Choroid plexus epithelial cell (primary cell): ENCODE measurements around the gene AQP6.

Source experiments
- DNase-seq: peaks from one replicate; pipeline ENCODE4 v3.0.0-alpha.2; 2010; ENCODE audit warnings: low read depth
- H3K4me3 ChIP-seq: 2 replicates; pipeline ENCODE4 v1.5.1; 2011; ENCODE audit warnings: low read depth, mild to moderate bottlenecking, control low read depth, low read length, moderate library complexity
- CTCF ChIP-seq: conservative IDR thresholded peaks from 2 replicates; pipeline ENCODE4 v1.5.1; 2011; ENCODE audit warnings: low read depth, mild to moderate bottlenecking, control low read depth, inconsistent platforms, low read length, moderate library complexity

AQP6 gene

GRCh38 chr12:49929581-49929980, 43.2 kb upstream of the AQP6 start:
- DNase-seq = no peak
- H3K4me3 ChIP-seq = no peak overlapping the region
- no peak for TF ChIP-seq CTCF

DNA sequence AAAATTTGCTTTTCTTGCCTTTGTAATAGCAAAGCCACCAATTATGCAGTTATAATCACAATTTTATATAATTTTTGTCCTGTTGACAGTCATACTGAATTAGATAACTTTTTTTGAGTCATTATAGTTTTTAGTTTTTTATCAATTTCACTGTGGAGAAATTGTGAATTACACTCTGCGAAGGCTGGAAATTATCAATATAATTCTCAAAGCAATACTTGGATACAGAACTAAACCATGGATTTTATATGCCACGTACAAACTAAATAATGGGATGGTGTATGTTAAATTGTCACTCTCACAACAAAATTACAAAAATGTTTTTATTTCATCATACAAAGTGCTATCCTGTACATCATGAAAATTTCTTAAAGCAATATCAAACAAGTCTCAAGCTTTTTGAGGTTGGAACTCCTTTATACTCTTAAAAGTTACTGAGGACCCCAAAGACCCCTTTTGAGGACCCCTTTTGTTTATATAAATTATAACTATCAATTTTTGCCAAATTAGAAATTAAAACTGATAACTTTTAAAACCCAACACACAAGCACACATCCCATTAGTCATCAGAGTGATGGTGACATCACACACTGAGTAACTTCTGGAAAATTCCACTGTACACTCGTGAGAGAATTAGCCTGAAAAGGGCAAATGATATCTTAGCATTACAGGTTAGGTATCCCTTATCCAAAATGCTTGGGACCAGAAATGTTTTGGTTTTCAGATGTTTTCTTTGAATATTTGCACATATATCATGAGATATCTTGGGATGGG, 42.0 kb upstream of the AQP6 start:
- no peak for TF ChIP-seq CTCF
- peak; percentile 80 for DNase-seq

DNA sequence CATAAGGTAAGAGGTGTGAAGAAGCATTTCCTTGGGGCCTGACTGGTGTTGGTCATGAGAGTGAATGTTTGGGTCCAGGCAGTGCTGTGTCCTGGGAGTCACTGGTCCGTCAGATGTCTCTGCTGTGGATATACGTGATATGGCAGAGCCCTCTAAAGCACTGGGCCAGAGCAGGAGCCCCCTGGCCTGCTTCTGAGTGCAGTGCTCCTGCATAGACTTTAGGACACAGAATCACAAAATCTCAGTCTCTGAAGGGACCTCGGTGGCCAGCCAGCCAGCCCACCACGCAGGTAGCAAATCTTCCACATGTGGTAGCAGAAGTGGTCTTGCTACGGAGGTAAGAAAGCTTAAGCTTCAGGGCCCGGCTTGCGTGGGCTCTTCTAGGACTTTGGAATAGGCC, 40.7 kb upstream of the AQP6 start:
- no peak for TF ChIP-seq CTCF
- no peak overlapping the region for H3K4me3 ChIP-seq
- DNase-seq = no peak

More for the DNA sequence above, 42.0 kb upstream of the AQP6 start:
- no peak overlapping the region for H3K4me3 ChIP-seq

- no peak overlapping the region for H3K4me3 ChIP-seq
- DNase-seq = no peak
- no peak for TF ChIP-seq CTCF
Measured at GRCh38 chr12:49932533-49933130, 40.1 kb upstream of the AQP6 start.

DNA sequence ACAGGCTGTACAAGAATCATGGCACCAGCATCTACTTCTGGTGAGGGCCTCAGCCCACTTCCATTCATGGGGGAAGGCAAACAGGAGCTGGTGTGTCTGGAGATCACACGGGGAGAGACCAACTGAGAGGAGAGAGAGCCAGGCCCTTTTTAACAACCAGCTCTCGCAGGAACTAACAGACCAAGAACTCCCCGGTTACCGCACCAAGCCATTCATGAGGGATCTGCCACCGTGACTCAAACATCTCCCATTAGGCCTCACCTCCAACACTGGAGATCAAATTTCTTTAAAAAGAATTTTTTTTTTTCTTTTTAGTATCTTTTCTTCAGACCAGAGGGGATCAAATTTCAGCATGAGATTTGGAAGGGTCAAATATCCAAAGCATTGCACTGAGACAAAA, 39.0 kb upstream of the AQP6 start:
- TF ChIP-seq CTCF = no peak
- peak; percentile 83 for DNase-seq
- H3K4me3 ChIP-seq = no peak overlapping the region

GRCh38 chr12:49934505-49934904, 38.2 kb upstream of the AQP6 start:
- peak; percentile 63 for DNase-seq
- TF ChIP-seq CTCF = no peak

GRCh38 chr12:49936925-49937324, 35.8 kb upstream of the AQP6 start:
- no peak overlapping the region for H3K4me3 ChIP-seq
- no peak for DNase-seq
- no peak for TF ChIP-seq CTCF

More at GRCh38 chr12:49934505-49934904, 38.2 kb upstream of the AQP6 start:
- no peak overlapping the region for H3K4me3 ChIP-seq
